WI38 (cell line): Measurements from ENCODE around the gene LRRC7.

ENCODE experiments used
- H3K4me3 ChIP-seq: 2 replicates; pipeline ENCODE4 v1.5.1; 2011; ENCODE audit warnings: low read depth, mild to moderate bottlenecking, control low read depth, low read length
- TF ChIP-seq, protein P1 (sequence below): IDR thresholded peaks from 2 replicates; pipeline ENCODE4 v1.5.1; 2012; ENCODE audit warnings: low read depth, mild to moderate bottlenecking, control low read depth, low read length

The LRRC7 gene

DNA sequence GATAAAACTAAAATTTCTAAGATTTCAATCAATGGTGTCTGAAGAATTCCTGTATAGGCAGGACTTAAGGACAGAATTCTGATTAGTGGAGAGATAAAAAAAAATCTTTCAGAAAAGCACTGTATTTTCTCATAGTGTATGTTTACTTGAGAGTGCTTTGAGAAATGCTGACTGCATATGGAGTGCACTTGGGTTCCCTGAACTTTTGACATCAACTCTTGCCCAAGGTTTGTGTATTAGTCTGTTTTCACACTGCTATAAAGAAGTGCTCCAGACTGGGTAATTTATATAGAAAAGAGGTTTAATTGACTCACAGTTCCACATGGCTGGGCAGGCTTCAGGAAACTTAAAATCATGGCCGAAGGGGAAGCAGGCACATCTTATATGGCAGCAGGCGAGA, 362.7 kb downstream of the LRRC7 start:
- H3K4me3 ChIP-seq = no peak overlapping the region
- TF ChIP-seq, protein P1, sequence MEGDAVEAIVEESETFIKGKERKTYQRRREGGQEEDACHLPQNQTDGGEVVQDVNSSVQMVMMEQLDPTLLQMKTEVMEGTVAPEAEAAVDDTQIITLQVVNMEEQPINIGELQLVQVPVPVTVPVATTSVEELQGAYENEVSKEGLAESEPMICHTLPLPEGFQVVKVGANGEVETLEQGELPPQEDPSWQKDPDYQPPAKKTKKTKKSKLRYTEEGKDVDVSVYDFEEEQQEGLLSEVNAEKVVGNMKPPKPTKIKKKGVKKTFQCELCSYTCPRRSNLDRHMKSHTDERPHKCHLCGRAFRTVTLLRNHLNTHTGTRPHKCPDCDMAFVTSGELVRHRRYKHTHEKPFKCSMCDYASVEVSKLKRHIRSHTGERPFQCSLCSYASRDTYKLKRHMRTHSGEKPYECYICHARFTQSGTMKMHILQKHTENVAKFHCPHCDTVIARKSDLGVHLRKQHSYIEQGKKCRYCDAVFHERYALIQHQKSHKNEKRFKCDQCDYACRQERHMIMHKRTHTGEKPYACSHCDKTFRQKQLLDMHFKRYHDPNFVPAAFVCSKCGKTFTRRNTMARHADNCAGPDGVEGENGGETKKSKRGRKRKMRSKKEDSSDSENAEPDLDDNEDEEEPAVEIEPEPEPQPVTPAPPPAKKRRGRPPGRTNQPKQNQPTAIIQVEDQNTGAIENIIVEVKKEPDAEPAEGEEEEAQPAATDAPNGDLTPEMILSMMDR = no peak

DNA sequence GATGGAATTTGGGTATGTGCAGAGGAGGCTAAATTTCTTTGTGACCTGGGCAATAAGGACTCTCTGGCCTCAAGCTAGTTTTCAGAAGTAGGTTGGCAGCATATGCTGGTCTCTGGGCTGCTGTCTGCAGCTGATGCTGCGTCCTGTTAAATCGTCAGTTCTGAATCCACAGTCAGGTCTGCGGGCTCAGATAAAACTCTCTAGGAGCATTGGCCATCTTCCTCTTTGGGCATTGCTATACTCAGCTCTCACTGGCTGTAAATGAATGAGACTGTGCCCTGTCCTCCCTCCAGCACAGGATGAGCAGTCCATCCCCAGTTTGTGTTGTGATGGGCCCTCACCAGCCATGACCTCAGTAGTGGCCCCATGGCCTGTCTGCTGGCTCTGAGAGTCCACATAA, 365.0 kb downstream of the LRRC7 start:
- H3K4me3 ChIP-seq = no peak overlapping the region
- TF ChIP-seq, protein P1 = no peak

DNA sequence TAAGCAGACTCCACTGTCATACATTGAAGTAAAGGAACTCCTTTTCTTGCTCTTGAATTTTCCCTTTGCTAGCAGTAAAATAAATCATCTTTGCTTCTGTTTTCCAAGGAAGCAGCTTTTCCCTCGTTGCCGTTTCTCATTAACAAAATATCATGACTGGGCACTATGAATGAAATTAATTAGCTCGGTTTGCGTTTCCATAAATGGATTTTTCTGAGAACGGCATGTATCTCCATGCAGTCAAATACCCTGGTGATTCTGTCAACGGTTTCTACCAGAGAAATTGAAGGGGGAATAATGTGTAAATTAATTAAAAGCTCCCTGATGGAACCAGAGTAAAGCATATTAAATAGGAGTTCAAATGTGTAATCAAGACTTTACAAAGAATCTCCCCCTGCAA, 372.5 kb downstream of the LRRC7 start:
- TF ChIP-seq, protein P1 = no peak
- no peak overlapping the region for H3K4me3 ChIP-seq

DNA sequence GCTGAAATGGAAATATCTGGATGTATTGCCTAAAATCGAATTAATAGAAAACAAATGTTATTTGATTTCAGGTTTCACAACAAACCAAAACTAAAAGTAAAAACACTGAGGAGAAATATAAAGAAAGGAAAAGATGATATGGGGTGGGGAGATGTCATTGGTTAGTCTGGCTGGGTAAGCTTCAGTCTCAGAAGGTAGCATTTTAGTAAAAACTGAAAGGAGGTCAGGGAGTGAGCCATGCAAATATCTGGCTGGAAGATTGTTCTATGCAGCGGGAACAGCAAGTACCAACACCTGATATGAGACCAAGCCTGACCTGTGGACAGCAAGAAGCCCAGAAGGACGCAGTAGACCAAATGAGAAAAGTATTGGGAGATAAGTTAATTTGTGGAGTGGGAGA, 373.1 kb downstream of the LRRC7 start:
- no peak overlapping the region for H3K4me3 ChIP-seq
- TF ChIP-seq, protein P1 = no peak

DNA sequence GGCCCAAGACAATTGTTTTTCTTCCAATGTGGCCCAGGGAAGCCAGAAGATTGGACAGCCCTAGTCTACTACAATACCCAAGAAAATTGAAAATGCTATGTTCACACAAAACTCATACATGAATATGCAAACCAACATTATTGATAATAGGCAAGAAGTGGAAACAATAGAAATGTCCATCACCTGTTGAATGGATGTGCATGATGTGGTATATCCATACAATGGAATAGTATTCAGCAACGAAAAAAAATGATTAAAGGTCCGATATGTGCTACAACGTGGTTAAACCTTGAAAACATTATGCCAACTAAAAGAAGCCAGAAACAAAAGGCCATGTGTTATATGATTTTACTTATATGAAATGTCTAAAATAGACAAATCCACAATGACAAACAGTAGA, 375.3 kb downstream of the LRRC7 start:
- no peak overlapping the region for H3K4me3 ChIP-seq
- TF ChIP-seq, protein P1 = no peak

DNA sequence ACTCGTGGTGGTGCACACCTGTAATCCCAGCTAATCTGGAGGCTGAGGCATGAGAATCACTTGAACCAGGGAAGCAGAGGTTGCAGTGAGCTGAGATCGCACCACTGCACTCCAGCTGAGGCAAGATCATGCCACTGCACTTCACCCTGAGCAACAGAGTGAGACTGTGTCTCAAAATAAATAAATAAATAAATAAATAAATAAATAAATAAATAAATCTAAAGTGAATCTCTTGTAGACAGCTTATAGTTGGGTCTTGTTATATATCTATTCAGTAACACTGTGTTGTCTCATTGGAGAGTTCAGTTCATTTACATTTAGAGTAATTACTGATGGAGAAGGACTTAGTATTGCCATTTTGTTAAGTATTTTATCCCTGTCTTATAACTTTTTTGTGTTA, 379.2 kb downstream of the LRRC7 start:
- TF ChIP-seq, protein P1 = no peak
- no peak overlapping the region for H3K4me3 ChIP-seq

DNA sequence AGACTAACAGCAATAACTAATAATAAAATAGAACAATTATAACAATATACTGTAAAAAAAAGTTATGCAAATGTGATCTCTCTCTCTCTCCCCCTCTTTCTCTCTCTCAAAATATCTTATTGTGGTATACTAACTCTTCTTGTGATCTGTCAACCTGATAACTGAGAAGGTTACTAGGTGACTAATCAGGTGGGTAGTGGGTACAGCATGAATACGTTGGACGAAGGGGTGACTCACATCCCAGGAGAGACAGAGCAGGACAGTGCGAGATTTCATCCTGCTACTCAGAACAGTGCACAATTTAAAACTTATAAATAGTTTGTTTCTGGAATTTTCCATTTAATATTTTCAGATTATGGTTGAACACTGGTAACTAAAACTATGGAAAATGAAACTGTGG, 380.1 kb downstream of the LRRC7 start:
- no peak overlapping the region for H3K4me3 ChIP-seq
- TF ChIP-seq, protein P1 = no peak
